GM19452 (cell line): Measurements from ENCODE around the gene ZNF256.

Experiments used
- ATAC-seq: cut with Tn5 transposase; IDR thresholded peaks from one replicate; pipeline ENCODE4 v1.9.1; 2021; ENCODE audit not compliant: unreplicated experiment

ZNF256 gene

GRCh38 chr19:57947419-57948134 lies at the start of gene ZNF256:
Gene ZNF256 (minus strand): TSS chr19:57947706. CDS start chr19:57947474, 232 bp downstream.
- peak; percentile 88 for ATAC-seq

GRCh38 chr19:57992841-57993240 lies 45.3 kb upstream of the ZNF256 start:
- ATAC-seq = no peak

- no peak for ATAC-seq
These were observed 31.2 kb upstream of the ZNF256 start for GRCh38 chr19:57978586-57979289.

- ATAC-seq = no peak
These were observed 26.9 kb upstream of the ZNF256 start, which contains the start of gene C19orf18 for GRCh38 chr19:57974434-57974833. Gene C19orf18 (minus strand): TSS chr19:57974534. CDS start chr19:57974432, 102 bp downstream.

GRCh38 chr19:57964761-57965160 lies 17.3 kb upstream of the ZNF256 start:
- no peak for ATAC-seq

- ATAC-seq = no peak
These were observed 14.3 kb upstream of the ZNF256 start for GRCh38 chr19:57961785-57962184.

GRCh38 chr19:57954996-57955395 lies 7.5 kb upstream of the ZNF256 start:
- ATAC-seq = no peak

GRCh38 chr19:57949702-57950101 lies 2.2 kb upstream of the ZNF256 start:
- ATAC-seq = no peak

GRCh38 chr19:57949296-57949695 lies 1.8 kb upstream of the ZNF256 start:
- ATAC-seq = no peak

- ATAC-seq = no peak
These were observed 453 bp downstream of the ZNF256 start for GRCh38 chr19:57947088-57947418.

GRCh38 chr19:57946316-57946715 lies 1.2 kb downstream of the ZNF256 start:
- ATAC-seq = no peak

- ATAC-seq = no peak
These were observed 5.9 kb downstream of the ZNF256 start for GRCh38 chr19:57941593-57941992.

- ATAC-seq = no peak
These were observed 11.8 kb downstream of the ZNF256 start for GRCh38 chr19:57935731-57936130.

- no peak for ATAC-seq
These were observed 12.5 kb downstream of the ZNF256 start, which contains the start of gene ZNF418 for GRCh38 chr19:57934820-57935665. Gene ZNF418 (minus strand): TSS chr19:57935402. CDS start chr19:57933822, 1,580 bp downstream.

GRCh38 chr19:57927587-57927986 lies 19.9 kb downstream of the ZNF256 start:
- ATAC-seq = no peak

- peak; percentile 96 for ATAC-seq
These were observed 31.1 kb downstream of the ZNF256 start, which contains the start of gene ZNF417 for GRCh38 chr19:57916168-57916995. Gene ZNF417 (minus strand): TSS chr19:57916592. CDS start chr19:57916411, 181 bp downstream.

- ATAC-seq = no peak
These were observed 33.0 kb downstream of the ZNF256 start for GRCh38 chr19:57914531-57914930.

GRCh38 chr19:57907394-57907793 lies 40.1 kb downstream of the ZNF256 start:
- no peak for ATAC-seq

GRCh38 chr19:57905258-57905657 lies 42.2 kb downstream of the ZNF256 start:
- ATAC-seq = no peak

- ATAC-seq = no peak
These were observed 43.8 kb downstream of the ZNF256 start for GRCh38 chr19:57903618-57904184.
